ENCODE measurements around the gene RABGAP1L. TPM values are rescaled to one million over a fixed set of nuclear protein-coding genes. Genes with fewer than 3 reads are reported as not detected.

Gene RABGAP1L
- polyA plus RNA-seq, 1 donor (not counting 4 experiments of a cell fraction or from before 2014, with no cell fraction given): 24.2 TPM

DNA sequence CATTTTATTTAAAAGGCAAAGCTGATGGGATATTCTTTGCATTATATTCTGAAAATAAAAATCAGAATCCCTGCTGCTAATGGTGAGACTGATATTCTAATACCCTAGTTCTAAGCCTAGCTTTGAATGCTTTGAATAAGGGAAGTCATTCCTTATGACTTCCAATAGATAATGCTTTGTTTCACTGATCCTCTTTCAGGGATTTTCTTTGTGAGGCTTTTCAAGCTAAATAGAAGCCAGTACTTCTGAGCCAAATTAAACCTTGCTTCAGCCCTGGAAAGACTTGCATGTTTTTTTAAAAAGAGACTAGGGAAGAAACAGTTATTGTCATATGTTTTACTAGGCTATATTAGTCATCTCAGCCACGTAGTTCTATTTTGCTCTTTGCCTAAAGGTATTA is 771.9 kb downstream of the RABGAP1L start:
- Histone ChIP-seq H3K9me3 (ENCODE audit: control insufficient read depth, low read depth, low read length) (no peaks in the 10 kb centered on the region), H3K27me3 (ENCODE audit: control insufficient read depth, extremely low read depth, insufficient read depth, low read length) (no peaks in the 10 kb centered on the region), H3K9ac (ENCODE audit: control insufficient read depth, extremely low read depth, insufficient read depth, low read length) (no peak overlapping the region), H3K4me1 (ENCODE audit: control insufficient read depth, extremely low read depth, insufficient read depth, low read length) (peaks cover 3% of the 10 kb centered on the region), H3K9me1 (ENCODE audit: control insufficient read depth, extremely low read depth, insufficient read depth, low read length) (no peaks in the 10 kb centered on the region), H3K79me2 (ENCODE audit: control insufficient read depth, insufficient read depth, low read length) (no peaks in the 10 kb centered on the region), H4K20me1 (ENCODE audit: control insufficient read depth, extremely low read depth, insufficient read depth, low read length) (no peaks in the 10 kb centered on the region), H3K4me2 (ENCODE audit: control insufficient read depth, extremely low read depth, insufficient read depth, low read depth, low read length) (no peak overlapping the region), H3K36me3 (ENCODE audit: control insufficient read depth in 2 of 2, extremely low read depth in 1 of 2, insufficient read depth in 2 of 2, low read length in 2 of 2) (no peaks in the 10 kb centered on the region), H3K4me3 (ENCODE audit: control insufficient read depth in 2 of 3, extremely low read depth in 1 of 3, insufficient read depth in 2 of 3, low read depth in 1 of 3, low read length in 3 of 3) (no peak overlapping the region), H3K27ac (ENCODE audit: control insufficient read depth, insufficient read depth, low read length) (no peak overlapping the region), H2AFZ (ENCODE audit: control insufficient read depth, low read length) (no peak overlapping the region)
- DNase-seq (ENCODE audit: low read depth, low spot score): no peak
- dilution Hi-C loops (cut with MboI; ENCODE audit: extremely low pct_ligation_motif_present, low sequenced_read_pairs): no loop called here
- TF ChIP-seq EZH2 (IDR thresholded peaks at IDR 0.05; ENCODE audit: low read length): no peak
- TF ChIP-seq, protein P1, sequence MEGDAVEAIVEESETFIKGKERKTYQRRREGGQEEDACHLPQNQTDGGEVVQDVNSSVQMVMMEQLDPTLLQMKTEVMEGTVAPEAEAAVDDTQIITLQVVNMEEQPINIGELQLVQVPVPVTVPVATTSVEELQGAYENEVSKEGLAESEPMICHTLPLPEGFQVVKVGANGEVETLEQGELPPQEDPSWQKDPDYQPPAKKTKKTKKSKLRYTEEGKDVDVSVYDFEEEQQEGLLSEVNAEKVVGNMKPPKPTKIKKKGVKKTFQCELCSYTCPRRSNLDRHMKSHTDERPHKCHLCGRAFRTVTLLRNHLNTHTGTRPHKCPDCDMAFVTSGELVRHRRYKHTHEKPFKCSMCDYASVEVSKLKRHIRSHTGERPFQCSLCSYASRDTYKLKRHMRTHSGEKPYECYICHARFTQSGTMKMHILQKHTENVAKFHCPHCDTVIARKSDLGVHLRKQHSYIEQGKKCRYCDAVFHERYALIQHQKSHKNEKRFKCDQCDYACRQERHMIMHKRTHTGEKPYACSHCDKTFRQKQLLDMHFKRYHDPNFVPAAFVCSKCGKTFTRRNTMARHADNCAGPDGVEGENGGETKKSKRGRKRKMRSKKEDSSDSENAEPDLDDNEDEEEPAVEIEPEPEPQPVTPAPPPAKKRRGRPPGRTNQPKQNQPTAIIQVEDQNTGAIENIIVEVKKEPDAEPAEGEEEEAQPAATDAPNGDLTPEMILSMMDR (optimal IDR thresholded peaks at IDR 0.05 in 1 of 3, IDR thresholded peaks at IDR 0.05 in 1 of 3, conservative IDR thresholded peaks at IDR 0.05 in 1 of 3; ENCODE audit: extremely low read depth in 1 of 3, insufficient read depth in 2 of 3, low read length in 3 of 3): no peak
- FAIRE-seq: no peak

DNA sequence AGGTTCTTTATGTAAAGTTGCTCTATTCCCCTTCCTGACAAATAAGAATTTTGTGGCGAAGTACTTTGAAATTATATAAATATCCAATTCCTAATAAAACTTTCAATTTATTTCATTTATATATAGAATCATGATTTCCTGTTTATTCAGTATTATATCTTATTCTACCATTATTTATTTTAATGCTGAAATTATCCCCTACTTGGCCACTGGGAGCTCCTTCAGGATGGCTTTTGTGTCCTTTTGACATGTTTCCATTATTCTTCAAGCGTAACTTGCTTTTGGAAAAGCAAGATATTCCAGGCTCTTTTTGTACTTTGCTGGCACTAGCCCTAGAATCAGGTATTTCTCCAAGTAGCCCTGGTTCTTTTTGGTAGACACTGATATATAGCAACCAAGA is 773.3 kb downstream of the RABGAP1L start:
- Histone ChIP-seq H3K27ac (ENCODE audit: control insufficient read depth, insufficient read depth, low read length) (no peak overlapping the region), H3K4me2 (ENCODE audit: control insufficient read depth, extremely low read depth, insufficient read depth, low read depth, low read length) (no peak overlapping the region), H3K9me1 (ENCODE audit: control insufficient read depth, extremely low read depth, insufficient read depth, low read length) (no peaks in the 10 kb centered on the region), H3K27me3 (ENCODE audit: control insufficient read depth, extremely low read depth, insufficient read depth, low read length) (no peaks in the 10 kb centered on the region), H3K36me3 (ENCODE audit: control insufficient read depth in 2 of 2, extremely low read depth in 1 of 2, insufficient read depth in 2 of 2, low read length in 2 of 2) (no peaks in the 10 kb centered on the region), H2AFZ (ENCODE audit: control insufficient read depth, low read length) (no peak overlapping the region), H3K4me3 (ENCODE audit: control insufficient read depth in 2 of 3, extremely low read depth in 1 of 3, insufficient read depth in 2 of 3, low read depth in 1 of 3, low read length in 3 of 3) (no peak overlapping the region), H3K9ac (ENCODE audit: control insufficient read depth, extremely low read depth, insufficient read depth, low read length) (no peak overlapping the region), H3K79me2 (ENCODE audit: control insufficient read depth, insufficient read depth, low read length) (no peaks in the 10 kb centered on the region), H3K4me1 (ENCODE audit: control insufficient read depth, extremely low read depth, insufficient read depth, low read length) (peaks cover 3% of the 10 kb centered on the region), H3K9me3 (ENCODE audit: control insufficient read depth, low read depth, low read length) (no peaks in the 10 kb centered on the region), H4K20me1 (ENCODE audit: control insufficient read depth, extremely low read depth, insufficient read depth, low read length) (no peaks in the 10 kb centered on the region)
- dilution Hi-C loops (cut with MboI; ENCODE audit: extremely low pct_ligation_motif_present, low sequenced_read_pairs): no loop called here
- FAIRE-seq (no peak), DNase-seq (ENCODE audit: low read depth, low spot score) (no peak)
- TF ChIP-seq, protein P1 (optimal IDR thresholded peaks at IDR 0.05 in 1 of 3, IDR thresholded peaks at IDR 0.05 in 1 of 3, conservative IDR thresholded peaks at IDR 0.05 in 1 of 3; ENCODE audit: extremely low read depth in 1 of 3, insufficient read depth in 2 of 3, low read length in 3 of 3): no peak
- no peak for TF ChIP-seq EZH2 (IDR thresholded peaks at IDR 0.05; ENCODE audit: low read length)

Data from keratinocyte (primary cell).